Medulla oblongata (tissue), 1 donor: ENCODE data around the gene CBL.
"Not testable (repeated sequence)": the region's sequence is repeated elsewhere in the genome, so short reads cannot be mapped to it uniquely, and the experiment has no call there.

Experiments used
- DNase-seq: peaks from one replicate; pipeline ENCODE4 v3.0.0-alpha.2; 2015; ENCODE audit errors: extremely low spot score

The CBL gene

DNA sequence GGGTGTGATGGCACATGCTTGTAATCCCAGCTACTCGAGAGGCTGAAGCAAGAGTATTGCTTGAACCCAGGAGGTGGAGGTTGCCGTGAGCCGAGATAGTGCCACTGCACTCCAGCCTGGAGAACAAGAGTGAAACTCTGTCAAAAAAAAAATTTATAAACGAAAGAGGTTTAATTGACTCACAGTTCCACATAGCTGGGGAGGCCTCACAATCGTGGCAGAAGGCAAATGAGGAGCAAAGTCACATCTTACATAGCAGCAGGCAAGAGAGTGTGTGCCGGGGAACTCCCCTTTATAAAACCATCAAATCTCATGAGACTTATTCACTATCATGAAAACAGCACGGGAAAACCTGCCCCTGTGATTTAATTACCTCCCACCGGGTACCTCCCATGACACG is 21.7 kb upstream of the CBL start:
- DNase-seq: not testable (repeated sequence)

DNA sequence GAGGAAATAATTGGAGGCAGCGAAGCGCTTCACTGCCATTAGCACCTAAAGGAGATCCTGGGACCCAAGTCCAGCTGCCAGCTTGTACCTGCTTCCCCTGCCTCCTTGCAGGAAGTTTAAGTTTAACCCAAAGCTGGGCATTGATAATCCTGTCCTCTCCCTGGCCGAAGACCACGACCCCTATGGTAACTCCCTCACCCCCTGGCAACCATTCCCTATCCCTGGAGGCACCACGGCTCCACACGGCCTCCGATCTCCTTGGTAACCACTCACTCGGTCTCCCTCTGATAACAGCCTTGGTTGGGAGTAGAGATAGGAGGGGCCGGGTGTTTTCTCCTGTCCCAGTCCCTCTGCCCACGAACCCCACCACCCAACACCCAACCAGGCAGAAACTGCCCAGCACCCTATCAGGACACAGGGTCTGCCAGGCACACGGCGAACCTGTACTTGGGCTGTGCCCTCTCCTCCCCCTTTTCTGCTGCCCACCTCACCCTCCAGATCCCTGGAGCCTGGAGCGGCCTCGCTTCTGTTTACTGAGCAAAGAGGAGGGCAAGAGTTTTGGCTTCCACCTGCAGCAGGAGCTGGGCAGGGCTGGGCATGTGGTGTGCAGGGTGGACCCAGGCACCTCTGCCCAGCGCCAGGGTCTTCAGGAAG is 20.0 kb upstream of the CBL start:
- no peak for DNase-seq

DNA sequence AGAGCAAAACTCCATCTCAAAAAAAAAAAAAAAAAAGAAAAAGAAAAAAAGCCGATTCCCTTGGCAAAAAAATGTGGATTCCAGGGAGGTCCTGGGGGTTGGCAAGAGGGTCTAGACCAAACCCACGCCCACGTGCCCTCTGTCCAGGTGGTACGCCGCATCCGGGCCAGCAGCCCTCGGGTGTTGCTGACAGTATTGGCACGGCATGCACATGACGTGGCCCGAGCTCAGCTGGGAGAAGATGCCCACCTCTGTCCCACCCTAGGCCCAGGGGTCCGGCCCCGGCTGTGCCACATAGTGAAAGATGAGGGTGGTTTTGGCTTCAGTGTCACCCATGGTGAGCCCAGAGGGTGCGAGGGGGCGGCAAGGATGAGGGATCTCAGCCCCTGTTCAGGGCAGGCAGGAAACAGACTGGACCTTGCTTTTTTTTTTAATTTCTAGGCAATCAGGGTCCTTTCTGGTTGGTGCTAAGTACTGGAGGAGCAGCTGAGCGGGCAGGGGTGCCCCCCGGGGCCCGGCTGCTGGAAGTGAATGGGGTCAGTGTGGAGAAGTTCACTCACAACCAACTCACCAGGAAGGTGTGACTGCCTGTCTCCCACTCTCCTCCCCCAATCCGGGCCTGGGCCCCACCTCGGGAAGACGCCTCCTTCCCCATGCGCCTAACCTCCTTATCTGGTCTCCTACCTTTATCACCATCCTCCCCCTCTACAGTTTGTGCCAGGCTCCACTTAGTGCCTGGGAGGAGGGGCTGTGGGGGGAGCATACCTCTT is 18.8 kb upstream of the CBL start:
- no peak for DNase-seq

GRCh38 chr11:119188067-119188466 is 18.1 kb upstream of the CBL start:
- no peak for DNase-seq

- DNase-seq: no peak
Observed at GRCh38 chr11:119188887-119189286, 17.3 kb upstream of the CBL start.

GRCh38 chr11:119189393-119189792 is 16.7 kb upstream of the CBL start:
- DNase-seq: no peak

DNA sequence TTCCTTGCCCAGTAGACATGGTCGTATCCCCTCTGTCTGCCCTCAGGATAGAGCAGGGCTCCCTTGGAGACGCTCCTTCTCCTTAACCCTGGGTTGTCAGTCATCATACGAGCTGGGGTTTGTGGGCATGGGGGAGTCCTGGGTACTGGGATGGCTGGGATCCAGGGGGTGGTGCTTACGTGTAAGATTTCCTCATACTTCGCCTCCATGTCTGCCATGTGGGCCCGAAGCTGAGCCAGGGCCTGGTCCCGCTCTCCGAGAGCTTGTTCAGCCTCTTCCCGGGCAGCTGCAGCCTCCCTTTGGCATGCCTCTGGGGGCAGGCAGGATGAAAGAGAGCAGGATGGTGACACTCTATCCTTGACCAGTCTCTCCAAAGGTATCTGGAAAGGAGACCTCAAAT is 15.6 kb upstream of the CBL start:
- DNase-seq: no peak

DNA sequence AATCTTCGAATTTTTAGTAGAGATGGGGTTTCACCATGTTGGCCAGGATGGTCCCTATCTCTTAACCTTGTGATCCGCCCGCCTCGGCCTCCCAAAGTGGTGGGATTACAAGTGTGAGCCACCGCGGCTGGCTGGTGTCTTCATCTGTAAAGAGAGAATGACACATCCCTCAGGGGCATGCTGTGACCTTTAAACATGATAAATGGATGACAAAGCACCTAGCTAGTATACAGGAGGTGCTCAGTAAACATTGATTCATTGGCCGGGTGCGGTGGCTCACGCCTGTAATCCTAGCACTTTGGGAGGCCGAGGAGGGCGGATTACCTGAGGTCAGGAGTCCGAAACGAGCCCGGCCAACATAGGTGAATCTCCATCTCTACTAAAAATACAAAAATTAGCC is 14.9 kb upstream of the CBL start:
- DNase-seq: not testable (repeated sequence)

DNA sequence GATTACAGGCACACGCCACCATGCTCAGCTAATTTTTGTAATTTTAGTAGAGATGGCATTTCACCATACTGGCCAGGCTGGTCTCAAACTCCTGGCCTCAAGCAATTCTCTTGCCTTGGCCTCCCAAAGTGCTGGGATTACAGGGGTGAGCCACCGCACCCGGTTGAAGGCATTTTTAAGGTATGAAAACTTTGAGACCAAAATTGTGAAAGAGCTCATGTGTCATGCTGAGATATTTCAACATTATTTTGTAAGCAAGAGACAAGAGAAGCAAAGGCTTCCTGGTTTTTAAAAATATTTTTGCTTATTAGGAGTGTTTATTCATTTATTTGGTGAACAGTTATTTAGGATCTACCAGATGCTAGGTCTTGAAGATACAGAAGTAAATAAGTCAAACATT is 14.0 kb upstream of the CBL start:
- no peak for DNase-seq

DNA sequence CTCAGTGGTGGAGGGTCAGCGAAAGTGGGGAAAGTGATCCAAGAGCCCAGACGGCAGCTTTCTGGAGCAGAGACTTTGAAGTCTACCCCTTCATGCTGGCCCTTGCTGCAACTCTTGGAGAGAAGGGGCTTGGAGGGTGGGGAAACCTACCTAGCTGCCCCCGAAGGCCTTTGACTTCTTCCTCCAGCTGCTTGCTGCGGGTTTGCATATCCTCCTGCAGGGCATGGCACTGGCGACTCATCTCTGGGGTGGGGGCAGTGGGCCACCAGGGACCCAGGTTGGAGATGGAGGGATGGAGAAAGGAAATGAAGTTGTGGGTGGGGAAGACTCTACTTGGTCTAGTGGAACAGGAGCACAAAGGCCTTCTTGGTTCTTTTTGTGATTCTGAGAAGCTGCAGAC is 13.1 kb upstream of the CBL start:
- DNase-seq: no peak

GRCh38 chr11:119193626-119194025 is 12.5 kb upstream of the CBL start:
- no peak for DNase-seq

DNA sequence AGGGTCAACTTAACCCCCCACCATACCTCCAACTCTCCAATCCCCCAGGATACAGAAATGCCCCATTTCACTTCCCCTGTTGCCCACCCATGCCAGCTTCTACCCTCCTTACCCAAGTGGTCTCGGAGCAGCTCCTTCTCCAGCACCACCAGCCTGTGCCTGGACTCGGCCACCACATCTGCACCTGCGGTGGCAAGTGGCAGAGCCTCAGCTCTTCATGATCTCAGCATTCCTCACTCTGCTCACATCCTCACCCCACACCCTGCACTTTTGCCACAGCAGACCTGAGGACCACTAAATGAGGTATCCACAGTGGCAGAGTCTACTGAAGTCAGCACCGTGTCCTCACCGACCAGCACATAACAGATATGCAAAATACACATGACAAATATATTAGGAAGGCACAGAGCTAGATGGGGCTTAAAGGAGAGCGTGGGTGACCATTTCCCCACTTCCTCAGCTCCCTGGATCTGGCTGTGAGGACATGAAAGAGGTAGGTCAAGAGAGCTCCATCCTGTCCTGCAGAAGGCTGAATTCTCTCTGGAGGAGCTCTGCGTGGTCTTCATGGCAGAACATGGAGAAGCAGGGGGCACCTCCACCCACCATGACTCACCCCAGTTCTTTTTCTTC is 11.2 kb upstream of the CBL start:
- no peak for DNase-seq

GRCh38 chr11:119195680-119196079 is 10.5 kb upstream of the CBL start:
- DNase-seq: no peak

DNA sequence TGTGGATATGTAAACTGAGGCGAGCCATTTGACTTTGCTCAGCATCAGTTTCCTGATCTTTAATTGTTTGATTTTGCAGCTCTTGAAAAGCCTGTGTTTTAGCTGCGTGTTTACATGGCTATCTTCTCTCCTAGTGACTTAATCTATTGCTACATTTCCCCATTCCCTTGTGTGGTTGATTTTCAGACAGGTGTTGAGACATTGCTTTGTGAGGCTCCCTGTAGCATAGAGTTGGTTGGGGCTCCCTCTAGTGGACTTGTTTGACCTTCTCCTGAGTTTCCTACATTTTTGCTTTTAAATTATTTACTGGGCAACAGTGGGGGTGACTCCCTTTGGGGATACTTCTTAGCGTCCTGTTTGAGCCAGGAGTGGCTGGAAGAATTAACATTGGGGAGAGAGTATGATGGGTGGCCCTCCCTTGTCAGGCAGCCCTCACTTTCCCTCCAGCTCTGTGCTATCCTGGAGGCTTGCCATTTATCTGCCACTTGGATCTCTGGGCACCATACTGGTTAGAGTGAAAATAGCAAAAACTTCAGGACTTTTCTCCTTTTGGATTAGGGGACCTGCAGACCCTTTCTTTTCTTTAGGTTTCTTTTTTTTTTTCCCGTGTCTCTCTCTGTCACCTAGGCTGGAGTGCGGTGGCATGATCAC is 9.2 kb upstream of the CBL start:
- peak; percentile 86 for DNase-seq

DNA sequence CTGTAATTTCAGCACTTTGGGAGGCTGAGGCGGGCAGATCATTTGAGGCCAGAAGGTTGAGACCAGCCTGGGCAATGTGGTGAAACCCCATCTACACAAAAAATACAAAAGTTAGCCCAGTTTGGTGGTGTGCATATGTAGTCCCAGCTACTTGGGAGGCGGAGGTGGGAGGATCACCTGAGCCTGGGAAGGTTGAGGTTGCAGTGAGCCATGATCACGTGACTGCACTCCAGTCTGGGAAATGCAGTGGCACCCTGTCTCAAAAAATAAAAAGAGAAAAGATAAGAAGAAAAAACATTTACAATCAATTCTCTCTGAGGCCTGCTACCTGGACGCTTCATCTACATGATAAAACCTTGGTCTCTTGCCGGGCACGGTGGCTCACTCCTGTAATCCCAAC is 7.2 kb upstream of the CBL start:
- no peak for DNase-seq

- DNase-seq: not testable (repeated sequence)
Observed at GRCh38 chr11:119201236-119201635, 4.9 kb upstream of the CBL start.

DNA sequence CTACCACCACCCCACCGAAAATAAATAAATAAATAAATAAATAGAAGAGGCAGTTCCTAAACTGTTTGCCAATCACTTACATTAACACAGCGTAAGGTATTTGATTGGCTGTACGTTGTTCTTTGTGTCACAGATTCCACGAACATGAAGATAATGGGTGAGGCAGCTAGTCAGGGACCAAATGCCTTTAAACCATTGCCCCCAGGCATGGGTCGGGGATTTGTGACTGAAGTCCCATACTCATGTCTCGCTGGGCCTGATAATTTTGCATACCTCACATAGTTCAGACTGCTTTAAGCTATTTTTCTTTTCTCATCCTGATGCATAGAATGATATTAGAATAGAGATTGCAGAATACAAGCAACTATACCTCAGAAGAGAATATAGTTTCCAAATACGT is 3.6 kb upstream of the CBL start:
- no peak for DNase-seq

DNA sequence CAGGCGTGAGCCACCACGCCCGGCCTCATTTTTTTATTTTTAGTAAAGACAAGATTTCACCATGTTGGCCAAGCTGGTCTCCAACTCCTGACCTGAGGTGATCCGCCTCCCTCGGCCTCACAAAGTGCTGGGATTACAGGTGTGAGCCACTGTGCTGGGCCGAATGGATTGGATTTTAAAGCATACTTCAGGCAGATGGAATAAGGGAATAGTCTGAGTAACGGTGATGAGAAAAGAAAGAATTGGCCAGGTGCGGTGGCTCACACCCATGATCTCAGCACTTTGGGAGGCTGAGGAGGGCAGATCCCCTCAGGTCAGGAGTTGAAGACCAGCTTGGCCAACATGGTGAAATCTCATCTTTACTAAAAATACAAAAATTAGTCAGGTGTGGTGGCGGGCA is 2.1 kb upstream of the CBL start:
- no peak for DNase-seq

DNA sequence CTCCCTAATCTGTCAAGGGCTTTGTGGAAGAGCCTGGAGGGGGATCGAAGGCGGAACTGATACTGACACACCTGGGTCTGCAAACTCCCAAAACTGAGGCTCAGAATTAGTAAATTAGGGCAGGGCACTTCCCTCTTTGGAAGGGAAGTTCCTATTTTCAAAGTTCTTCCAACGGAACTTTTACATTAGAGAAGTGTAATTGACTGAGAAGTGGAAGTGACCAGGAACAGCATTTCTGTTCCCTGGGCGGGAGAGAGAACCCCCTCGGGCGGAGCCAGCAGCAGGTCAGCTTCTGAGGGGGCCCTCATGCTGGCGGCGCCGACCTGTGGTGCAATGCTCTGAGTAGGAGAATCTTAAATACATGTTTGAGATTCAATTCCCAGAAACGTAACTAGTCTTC is 1.1 kb upstream of the CBL start:
- DNase-seq: peak; percentile 58

GRCh38 chr11:119206511-119207414 is 624 bp downstream of the CBL start:
- peak; percentile 31 for DNase-seq

DNA sequence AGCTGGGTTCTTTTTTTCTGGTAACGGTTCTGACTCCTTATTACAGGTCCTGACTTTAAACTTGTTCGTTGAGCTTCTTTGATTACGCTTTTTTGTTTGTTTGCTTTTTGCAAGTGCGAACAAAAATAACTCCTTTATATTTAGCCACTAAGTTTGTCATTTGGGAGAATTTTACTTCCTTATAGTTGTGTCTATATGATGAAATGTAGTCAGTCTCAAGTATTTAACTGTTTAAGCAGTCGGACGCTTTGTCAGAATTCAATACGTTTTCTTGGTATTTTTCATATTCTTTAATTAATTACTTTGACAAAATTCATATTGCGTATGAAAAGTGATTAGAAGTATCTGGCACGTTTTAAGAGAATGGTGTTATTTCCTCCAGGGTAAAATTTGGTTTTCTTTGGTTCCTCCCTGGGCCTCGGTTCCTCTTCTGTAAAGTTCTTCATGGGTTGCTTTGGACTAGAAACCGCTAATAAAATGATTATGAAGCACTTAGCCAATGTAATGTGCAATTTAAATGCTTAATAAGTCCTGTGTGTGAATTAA is 1.3 kb downstream of the CBL start:
- DNase-seq: no peak
